ENCODE measurements around the gene KIF19.
A peak's percentile ranks its signal among the peaks of the same experiment; 100 is the strongest.

The KIF19 gene

DNA sequence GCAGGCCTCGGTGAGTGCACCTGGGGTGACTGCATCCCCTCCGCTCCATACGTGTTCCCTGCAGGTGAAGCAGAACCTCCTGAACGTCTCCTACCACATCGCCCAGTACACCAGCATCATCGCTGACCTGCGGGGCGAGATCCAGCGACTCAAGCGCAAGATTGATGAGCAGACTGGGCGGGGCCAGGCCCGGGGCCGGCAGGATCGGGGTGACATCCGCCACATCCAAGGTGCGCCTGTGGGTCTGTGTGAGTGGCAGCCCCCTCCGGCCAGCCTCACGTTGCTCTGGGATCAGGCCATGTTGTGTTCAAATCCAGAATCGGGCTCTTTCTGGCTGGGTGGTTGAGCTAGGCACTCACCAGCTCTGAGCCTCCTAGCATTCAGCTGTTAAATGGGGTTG is 23.1 kb downstream of the KIF19 start:
- no peak for TF ChIP-seq MYC (IDR thresholded peaks at IDR 0.05; ENCODE audit: low read depth, low read length)
- TF ChIP-seq POLR2A (IDR thresholded peaks at IDR 0.05; ENCODE audit: extremely low read depth, insufficient read length): no peak
- no peak for TF ChIP-seq CTCF (IDR thresholded peaks at IDR 0.05; ENCODE audit: low read depth, low read length)
- no peak for TF ChIP-seq MAX (IDR thresholded peaks at IDR 0.05; ENCODE audit: low read depth, low read length)
- DNase-seq (ENCODE audit: low read depth): no peak
- no peak overlapping the region for H3K4me3 ChIP-seq (ENCODE audit: low read depth, low read length)

DNA sequence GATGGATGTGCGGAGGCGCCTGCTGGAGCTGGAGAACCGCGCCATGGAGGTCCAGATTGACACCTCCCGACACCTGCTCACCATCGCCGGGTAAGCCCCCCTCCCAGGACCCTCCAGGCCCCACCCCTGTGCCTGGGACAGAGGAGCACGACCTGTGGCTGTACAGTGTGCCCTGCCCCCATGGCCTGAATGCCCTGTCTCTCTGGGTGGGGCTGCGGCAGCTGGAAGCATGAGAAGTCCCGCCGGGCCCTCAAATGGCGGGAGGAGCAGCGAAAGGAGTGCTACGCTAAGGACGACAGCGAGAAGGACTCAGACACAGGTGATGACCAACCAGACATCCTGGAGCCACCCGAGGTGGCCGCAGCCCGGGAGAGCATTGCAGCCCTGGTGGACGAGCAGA is 24.5 kb downstream of the KIF19 start:
- no peak overlapping the region for H3K4me3 ChIP-seq (ENCODE audit: low read depth, low read length)
- TF ChIP-seq MYC (IDR thresholded peaks at IDR 0.05; ENCODE audit: low read depth, low read length) (no peak), CTCF (IDR thresholded peaks at IDR 0.05; ENCODE audit: low read depth, low read length) (no peak), POLR2A (IDR thresholded peaks at IDR 0.05; ENCODE audit: extremely low read depth, insufficient read length) (no peak), MAX (IDR thresholded peaks at IDR 0.05; ENCODE audit: low read depth, low read length) (no peak)
- no peak for DNase-seq (ENCODE audit: low read depth)

DNA sequence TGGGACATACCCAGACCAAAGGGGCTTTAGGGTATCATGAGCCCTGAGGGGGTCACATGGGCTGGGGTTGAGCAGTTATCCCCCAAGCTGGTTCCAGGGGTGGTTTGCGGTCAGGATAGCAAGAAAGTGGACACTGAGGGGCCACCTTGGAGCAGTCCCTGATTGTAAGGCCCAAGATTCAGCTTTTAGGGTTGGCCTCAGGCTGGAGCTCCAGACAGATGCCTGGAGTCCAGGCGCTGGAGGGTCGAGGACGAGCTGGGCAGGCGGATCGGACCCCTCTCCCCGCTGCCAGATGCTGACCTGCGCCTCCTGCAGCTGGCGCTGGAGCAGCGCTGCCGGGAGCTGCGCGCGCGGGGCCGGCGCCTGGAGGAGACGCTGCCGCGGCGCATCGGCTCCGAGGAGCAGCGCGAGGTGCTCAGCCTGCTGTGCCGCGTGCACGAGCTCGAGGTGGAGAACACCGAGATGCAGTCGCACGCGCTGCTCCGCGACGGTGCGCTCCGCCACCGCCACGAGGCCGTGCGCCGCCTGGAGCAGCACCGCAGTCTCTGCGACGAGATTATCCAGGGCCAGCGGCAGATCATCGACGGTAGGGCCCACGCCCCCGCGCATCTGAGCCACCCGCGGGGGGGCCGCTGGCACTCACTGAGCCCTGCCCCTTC is 25.7 kb downstream of the KIF19 start:
- H3K4me3 ChIP-seq (ENCODE audit: low read depth, low read length): no peak overlapping the region
- TF ChIP-seq CTCF (IDR thresholded peaks at IDR 0.05; ENCODE audit: low read depth, low read length): no peak
- no peak for TF ChIP-seq MAX (IDR thresholded peaks at IDR 0.05; ENCODE audit: low read depth, low read length)
- TF ChIP-seq POLR2A (IDR thresholded peaks at IDR 0.05; ENCODE audit: extremely low read depth, insufficient read length): no peak
- no peak for TF ChIP-seq MYC (IDR thresholded peaks at IDR 0.05; ENCODE audit: low read depth, low read length)
- no peak for DNase-seq (ENCODE audit: low read depth)

- TF ChIP-seq MYC (IDR thresholded peaks at IDR 0.05; ENCODE audit: low read depth, low read length) (no peak), MAX (IDR thresholded peaks at IDR 0.05; ENCODE audit: low read depth, low read length) (no peak), CTCF (IDR thresholded peaks at IDR 0.05; ENCODE audit: low read depth, low read length) (no peak), POLR2A (IDR thresholded peaks at IDR 0.05; ENCODE audit: extremely low read depth, insufficient read length) (no peak)
- no peak overlapping the region for H3K4me3 ChIP-seq (ENCODE audit: low read depth, low read length)
- no peak for DNase-seq (ENCODE audit: low read depth)
These were observed 27.5 kb downstream of the KIF19 start for GRCh38 chr17:74353446-74354060.

GRCh38 chr17:74354123-74354522 is 28.1 kb downstream of the KIF19 start:
- no peak overlapping the region for H3K4me3 ChIP-seq (ENCODE audit: low read depth, low read length)
- TF ChIP-seq MAX (IDR thresholded peaks at IDR 0.05; ENCODE audit: low read depth, low read length) (0 out of 2 replicates have a peak, but pooled peaks have one; percentile 16), POLR2A (IDR thresholded peaks at IDR 0.05; ENCODE audit: extremely low read depth, insufficient read length) (no peak), CTCF (IDR thresholded peaks at IDR 0.05; ENCODE audit: low read depth, low read length) (peak; percentile 98)
- DNase-seq (ENCODE audit: low read depth): peak; percentile 78
